OCI-LY1 (cell line): Measurements from ENCODE around the gene TMC4.

Experiments
- CTCF ChIP-seq: fragments of 200-600 bp; sonication (generic), shearing (Covaris generic); IDR thresholded peaks from 2 replicates; pipeline ENCODE4 v1.5.1; 2017; ENCODE audit warnings: mild to moderate bottlenecking, antibody characterized with exemption, low read length, moderate library complexity, mixed read lengths
- EZH2 ChIP-seq: fragments of 200-600 bp; sonication (generic), shearing (Covaris generic); IDR thresholded peaks from 2 replicates; pipeline ENCODE4 v1.8.0; 2017; ENCODE audit warnings: borderline replicate concordance, mixed run types, mild to moderate bottlenecking, antibody characterized with exemption, low read length, moderate library complexity, mixed read lengths

GRCh38 chr19:54162241-54162805 lies 10.6 kb downstream of the TMC4 start:
- no peak for TF ChIP-seq CTCF
- no peak for TF ChIP-seq EZH2
